Trophoblast cell (in vitro differentiated cells and primary cell): ENCODE results near the gene C16orf95.

Experiments used
- DNase-seq, 2 donors: peaks; one replicate each; pipeline ENCODE4 v3.0.0-alpha.2; 2016
- H2AFZ ChIP-seq: 2 replicates; pipeline ENCODE4 v1.6.1; 2013; ENCODE audit warnings: low read length, moderate library complexity, mild to moderate bottlenecking; ENCODE audit not compliant: insufficient read depth, poor library complexity
- H2AK5ac ChIP-seq: 2 replicates; pipeline ENCODE4 v1.6.1; 2013; ENCODE audit warnings: mild to moderate bottlenecking, low read length
- H2BK120ac ChIP-seq: 2 replicates; pipeline ENCODE4 v1.6.1; 2013; ENCODE audit warnings: low read length, mild to moderate bottlenecking, moderate library complexity; ENCODE audit not compliant: insufficient read depth, poor library complexity
- H2BK12ac ChIP-seq: 2 replicates; pipeline ENCODE4 v1.6.1; 2013; ENCODE audit warnings: mild to moderate bottlenecking, low read length, moderate library complexity
- H2BK5ac ChIP-seq: 2 replicates; pipeline ENCODE4 v1.6.1; 2013; ENCODE audit warnings: low read length, low read depth, moderate library complexity, mild to moderate bottlenecking; ENCODE audit not compliant: poor library complexity
- H3K14ac ChIP-seq: 2 replicates; pipeline ENCODE4 v1.6.1; 2013; ENCODE audit warnings: mild to moderate bottlenecking, low read length
- H3K18ac ChIP-seq: 2 replicates; pipeline ENCODE4 v1.6.1; 2013; ENCODE audit warnings: mild to moderate bottlenecking, low read length
- H3K23ac ChIP-seq: 2 replicates; pipeline ENCODE4 v1.6.1; 2013; ENCODE audit warnings: low read length
- H3K27ac ChIP-seq: 2 replicates; pipeline ENCODE4 v1.5.1; 2013; ENCODE audit warnings: low read depth, mild to moderate bottlenecking, inconsistent platforms, low read length, moderate library complexity
- H3K27me3 ChIP-seq: 2 replicates; pipeline ENCODE4 v1.6.1; 2013; ENCODE audit warnings: inconsistent platforms, mild to moderate bottlenecking, low read length, moderate library complexity; ENCODE audit not compliant: insufficient read depth
- H3K36me3 ChIP-seq, 2 experiments: 1 replicate in 1 of 2; 2 replicates in 1 of 2; pipeline ENCODE4 v1.6.1; 2013; ENCODE audit warnings: low read length in 2 of 2, mild to moderate bottlenecking in 2 of 2, moderate library complexity in 1 of 2; ENCODE audit not compliant: insufficient read depth in 2 of 2, control insufficient read depth in 1 of 2
- H3K4ac ChIP-seq: 2 replicates; pipeline ENCODE4 v1.6.1; 2013; ENCODE audit warnings: low read depth, mild to moderate bottlenecking, low read length, moderate library complexity
- H3K4me1 ChIP-seq, 2 experiments: 1 replicate in 1 of 2; 2 replicates in 1 of 2; pipeline ENCODE4 v1.6.1; 2013; ENCODE audit warnings: low read length in 2 of 2, mild to moderate bottlenecking in 2 of 2, moderate library complexity in 1 of 2; ENCODE audit not compliant: insufficient read depth in 2 of 2, control insufficient read depth in 1 of 2
- H3K4me2 ChIP-seq: 2 replicates; pipeline ENCODE4 v1.6.1; 2013; ENCODE audit warnings: inconsistent platforms, mild to moderate bottlenecking, low read length, moderate library complexity
- H3K4me3 ChIP-seq: 2 replicates; pipeline ENCODE4 v1.5.1; 2013; ENCODE audit warnings: mild to moderate bottlenecking, low read depth, low read length, inconsistent platforms
- H3K79me1 ChIP-seq: one replicate; pipeline ENCODE4 v1.6.1; 2013; ENCODE audit warnings: low read length
- H3K79me2 ChIP-seq: 2 replicates; pipeline ENCODE4 v1.6.1; 2013; ENCODE audit warnings: low read length, mild to moderate bottlenecking; ENCODE audit not compliant: control insufficient read depth, insufficient read depth, poor library complexity
- H3K9ac ChIP-seq: 2 replicates; pipeline ENCODE4 v1.6.1; 2013; ENCODE audit warnings: mild to moderate bottlenecking, low read length
- H3K9me3 ChIP-seq: 2 replicates; pipeline ENCODE4 v1.6.1; 2013; ENCODE audit warnings: low read depth, mild to moderate bottlenecking, control low read depth, inconsistent platforms, low read length; ENCODE audit not compliant: insufficient read depth
- H4K12ac ChIP-seq: 2 replicates; pipeline ENCODE4 v1.6.1; 2013; ENCODE audit warnings: low read depth, mild to moderate bottlenecking, low read length, moderate library complexity
- H4K8ac ChIP-seq: 2 replicates; pipeline ENCODE4 v1.6.1; 2013; ENCODE audit warnings: low read depth, mild to moderate bottlenecking, low read length, moderate library complexity
- H4K91ac ChIP-seq: one replicate; pipeline ENCODE4 v1.6.1; 2013; ENCODE audit warnings: low read depth, mild to moderate bottlenecking, low read length, moderate library complexity
- WGBS: extraction: QIAGEN DNeasy Blood & Tissue Kit; methylation state at CpG from one replicate; pipeline ENCODE4 v1.1.7; 2013; ENCODE audit warnings: missing lambda C conversion rate; ENCODE audit not compliant: insufficient read length, insufficient coverage; ENCODE audit errors: extremely low coverage; 5-methylcytosine and 5-hydroxymethylcytosine counted together

C16orf95 gene

GRCh38 chr16:87350031-87350430 is 32.8 kb upstream of the C16orf95 start:
- no CpG with 5 or more reads among the region's 8 CpGs for WGBS
- Histone ChIP-seq H3K27ac (no peak overlapping the region), H2BK120ac (no peak overlapping the region), H2BK5ac (no peak overlapping the region), H2BK12ac (no peak overlapping the region), H3K14ac (no peak overlapping the region), H2AFZ (no peak overlapping the region), H3K4ac (no peak overlapping the region), H3K79me1 (no peaks in the 10 kb centered on the region), H3K18ac (no peak overlapping the region), H3K79me2 (no peaks in the 10 kb centered on the region), H3K4me2 (no peak overlapping the region), H4K8ac (no peak overlapping the region), H3K27me3 (no peaks in the 10 kb centered on the region), H3K23ac (no peak overlapping the region), H4K91ac (no peak overlapping the region), H3K36me3 (peaks cover 10 to 15% of the 10 kb centered on the region in 2 experiments), H3K9ac (no peak overlapping the region), H3K4me1 (peaks cover 0 to 3% of the 10 kb centered on the region in 2 experiments), H3K4me3 (no peak overlapping the region), H3K9me3 (peaks cover 2% of the 10 kb centered on the region), H4K12ac (no peak overlapping the region), H2AK5ac (no peak overlapping the region)
- DNase-seq: no peak

DNA sequence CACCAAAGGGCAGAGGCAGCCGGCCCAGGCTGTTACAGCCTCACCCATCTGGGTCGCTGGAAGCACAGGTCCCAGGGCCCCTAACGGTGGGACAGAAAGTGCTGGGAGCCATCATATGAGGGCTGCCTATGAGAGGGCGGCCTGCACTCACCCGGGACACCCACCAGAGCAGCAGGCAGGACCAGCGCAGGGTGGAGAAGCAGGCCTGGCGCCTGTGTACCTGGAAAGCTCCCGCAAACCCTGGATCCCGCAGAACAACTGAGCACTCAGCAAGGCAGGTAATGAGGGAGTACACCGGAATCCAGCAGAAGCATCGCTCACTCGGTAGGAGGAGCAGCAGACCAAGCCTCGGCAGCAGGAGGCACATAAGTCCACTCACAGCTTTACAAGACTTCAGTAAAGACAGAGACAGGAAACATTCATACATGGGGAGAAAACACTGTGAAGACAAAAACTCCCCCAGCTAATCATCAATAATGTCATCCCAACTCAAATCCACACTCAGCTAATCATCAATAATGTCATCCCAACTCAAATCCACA is 31.5 kb upstream of the C16orf95 start:
- WGBS: no CpG with 5 or more reads among the region's 13 CpGs
- H3K18ac ChIP-seq: no peak overlapping the region
- H3K4me3 ChIP-seq: no peak overlapping the region
- no peak overlapping the region for H4K12ac ChIP-seq
- H3K36me3 ChIP-seq: peaks cover 10 to 21% of the 10 kb centered on the region in 2 experiments
- no peak overlapping the region for H2BK12ac ChIP-seq
- DNase-seq: no peak
- peaks cover 0 to 3% of the 10 kb centered on the region in 2 experiments for H3K4me1 ChIP-seq
- no peak overlapping the region for H2BK5ac ChIP-seq
- H3K27me3 ChIP-seq: no peaks in the 10 kb centered on the region
- H4K91ac ChIP-seq: no peak overlapping the region
- H3K79me1 ChIP-seq: no peaks in the 10 kb centered on the region
- no peak overlapping the region for H2AK5ac ChIP-seq
- H3K4ac ChIP-seq: no peak overlapping the region
- H3K9me3 ChIP-seq: peaks cover 2% of the 10 kb centered on the region
- no peak overlapping the region for H3K4me2 ChIP-seq
- H4K8ac ChIP-seq: no peak overlapping the region
- no peak overlapping the region for H3K9ac ChIP-seq
- H2BK120ac ChIP-seq: no peak overlapping the region
- H3K23ac ChIP-seq: no peak overlapping the region
- H3K14ac ChIP-seq: no peak overlapping the region
- H2AFZ ChIP-seq: no peak overlapping the region
- H3K79me2 ChIP-seq: no peaks in the 10 kb centered on the region
- no peak overlapping the region for H3K27ac ChIP-seq

DNA sequence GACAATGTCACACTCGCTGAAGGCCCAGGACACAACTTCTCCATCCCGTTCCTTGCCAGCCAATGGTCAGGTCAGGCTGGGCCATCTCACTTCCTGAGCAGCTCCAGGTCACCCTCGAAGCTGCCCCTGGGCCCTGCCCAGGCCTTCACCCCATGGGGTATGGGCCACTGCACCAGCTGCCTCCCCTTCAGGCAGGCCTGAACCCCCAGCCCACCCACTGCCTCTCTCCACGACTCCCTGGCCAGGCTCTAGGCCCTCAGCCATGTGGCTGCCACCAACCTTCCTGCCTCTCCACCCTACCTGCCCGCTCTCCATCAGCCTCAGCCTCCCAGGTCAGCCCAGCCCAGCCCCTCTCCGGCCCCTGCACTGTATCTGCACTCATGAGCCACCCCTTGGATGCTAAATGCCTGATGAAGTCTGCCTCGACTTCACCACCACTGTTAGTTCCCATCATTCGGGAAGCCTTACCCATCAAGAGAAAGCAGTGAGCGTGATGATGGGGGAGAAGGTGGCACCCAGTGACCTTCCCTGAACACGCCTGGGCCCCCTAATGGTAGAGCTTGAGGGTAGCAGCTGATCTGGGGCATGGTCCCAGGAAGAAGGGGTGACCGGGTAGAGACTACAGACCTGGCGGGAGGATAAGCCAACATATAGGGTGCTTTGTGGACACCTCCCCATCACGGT is 30.9 kb upstream of the C16orf95 start:
- no peaks in the 10 kb centered on the region for H3K79me1 ChIP-seq
- H2BK5ac ChIP-seq: no peak overlapping the region

GRCh38 chr16:87346517-87347060 is 29.4 kb upstream of the C16orf95 start:
- Histone ChIP-seq H3K23ac (no peak overlapping the region), H2AFZ (no peak overlapping the region), H3K27me3 (no peaks in the 10 kb centered on the region), H4K91ac (no peak overlapping the region), H2BK12ac (no peak overlapping the region), H3K9me3 (peaks cover 2% of the 10 kb centered on the region), H3K18ac (no peak overlapping the region), H3K14ac (no peak overlapping the region), H2AK5ac (no peak overlapping the region), H2BK120ac (no peak overlapping the region), H3K4ac (no peak overlapping the region), H3K9ac (no peak overlapping the region), H3K79me2 (no peaks in the 10 kb centered on the region), H3K79me1 (no peaks in the 10 kb centered on the region), H3K4me1 (peaks cover 0 to 3% of the 10 kb centered on the region in 2 experiments), H3K4me3 (no peak overlapping the region), H3K4me2 (no peak overlapping the region), H3K27ac (no peak overlapping the region), H4K8ac (no peak overlapping the region), H3K36me3 (peaks cover 28 to 37% of the 10 kb centered on the region in 2 experiments), H4K12ac (no peak overlapping the region), H2BK5ac (no peak overlapping the region)
- no peak for DNase-seq
- WGBS: no CpG with 5 or more reads among the region's 21 CpGs

More for the DNA sequence above, 30.9 kb upstream of the C16orf95 start:
- Histone ChIP-seq H2AFZ (no peak overlapping the region), H2BK12ac (no peak overlapping the region), H3K4ac (no peak overlapping the region), H3K9me3 (peaks cover 2% of the 10 kb centered on the region), H3K18ac (no peak overlapping the region), H2BK120ac (no peak overlapping the region), H3K14ac (no peak overlapping the region), H3K79me2 (no peaks in the 10 kb centered on the region), H3K9ac (no peak overlapping the region), H3K4me3 (peak overlapping the region; percentile 39), H3K4me1 (peaks cover 0 to 3% of the 10 kb centered on the region in 2 experiments), H3K36me3 (peaks cover 13 to 25% of the 10 kb centered on the region in 2 experiments), H3K27me3 (no peaks in the 10 kb centered on the region), H3K23ac (no peak overlapping the region), H4K91ac (no peak overlapping the region), H3K27ac (no peak overlapping the region), H4K12ac (no peak overlapping the region), H2AK5ac (no peak overlapping the region), H3K4me2 (no peak overlapping the region), H4K8ac (no peak overlapping the region)
- DNase-seq: no peak
- WGBS: no CpG with 5 or more reads among the region's 13 CpGs
